GM23338 (cell line): ENCODE data around the gene SHISA6. TPM values are rescaled to one million over a fixed set of nuclear protein-coding genes. Genes with fewer than 3 reads are reported as not detected.

ENCODE experiments used
- ATAC-seq: fragments of 200-7000 bp; cut with Tn5 transposase; 3 replicates; pipeline ENCODE4 v1.9.1; 2020
- DNase-seq: peaks from one replicate; pipeline ENCODE4 v3.0.0-alpha.2; 2015; ENCODE audit warnings: low spot score
- H2AFZ ChIP-seq: fragments of 200-600 bp; sonication (generic); 2 replicates; pipeline ENCODE4 v1.8.0; 2016; ENCODE audit warnings: antibody characterized with exemption, mild to moderate bottlenecking, moderate library complexity
- H3F3A ChIP-seq: fragments of 200-600 bp; sonication (generic); replicated peaks from 2 replicates; pipeline ENCODE4 v1.8.0; 2017; ENCODE audit warnings: antibody characterized with exemption, mixed run types, low read depth
- H3K27ac ChIP-seq: fragments of 200-600 bp; sonication (generic); 2 replicates; pipeline ENCODE4 v1.6.1; 2016; ENCODE audit warnings: low read depth
- H3K27me3 ChIP-seq: fragments of 200-600 bp; sonication (generic); 2 replicates; pipeline ENCODE4 v1.8.0; 2016; ENCODE audit warnings: mild to moderate bottlenecking, mixed run types, moderate library complexity; ENCODE audit not compliant: insufficient read depth
- H3K36me3 ChIP-seq: fragments of 200-600 bp; sonication (generic); 2 replicates; pipeline ENCODE4 v1.8.0; 2016; ENCODE audit warnings: mild to moderate bottlenecking; ENCODE audit not compliant: insufficient read depth
- H3K4me1 ChIP-seq: fragments of 200-600 bp; sonication (generic); 2 replicates; pipeline ENCODE4 v1.8.0; 2016; ENCODE audit warnings: mild to moderate bottlenecking, moderate library complexity; ENCODE audit not compliant: insufficient read depth
- H3K4me2 ChIP-seq: fragments of 200-600 bp; sonication (generic); 2 replicates; pipeline ENCODE4 v1.7.1; 2017; ENCODE audit warnings: mixed run types
- H3K4me3 ChIP-seq: fragments of 200-600 bp; sonication (generic); 2 replicates; pipeline ENCODE4 v1.6.1; 2016; ENCODE audit warnings: mixed run types
- H3K79me2 ChIP-seq: fragments of 200-600 bp; sonication (generic); replicated peaks from 2 replicates; pipeline ENCODE4 v1.8.0; 2017; ENCODE audit warnings: mild to moderate bottlenecking; ENCODE audit not compliant: insufficient read depth
- H3K9me2 ChIP-seq: fragments of 200-600 bp; sonication (generic); 2 replicates; pipeline ENCODE4 v1.8.0; 2017; ENCODE audit not compliant: insufficient read depth
- H4K20me1 ChIP-seq: fragments of 200-600 bp; sonication (generic); replicated peaks from 2 replicates; pipeline ENCODE4 v1.8.0; 2017; ENCODE audit warnings: mild to moderate bottlenecking; ENCODE audit not compliant: insufficient read depth
- H3K27ac Mint-ChIP-seq: 2 replicates; pipeline ENCODE4 v1.8.0; 2020; ENCODE audit warnings: inconsistent platforms, mild to moderate bottlenecking, moderate library complexity, mixed read lengths
- H3K27me3 Mint-ChIP-seq: 3 replicates; pipeline ENCODE4 v1.8.0; 2022; ENCODE audit warnings: low read depth, mild to moderate bottlenecking, moderate library complexity, mixed read lengths, inconsistent platforms; ENCODE audit not compliant: insufficient read depth, poor library complexity
- H3K36me3 Mint-ChIP-seq: 3 replicates; pipeline ENCODE4 v1.8.0; 2021; ENCODE audit warnings: low read depth, mild to moderate bottlenecking, inconsistent platforms, moderate library complexity, mixed read lengths
- H3K4me1 Mint-ChIP-seq: 3 replicates; pipeline ENCODE4 v1.8.0; 2020; ENCODE audit warnings: mild to moderate bottlenecking, inconsistent platforms, mixed read lengths
- H3K4me3 Mint-ChIP-seq: 3 replicates; pipeline ENCODE4 v1.8.0; 2021; ENCODE audit warnings: moderate library complexity, mild to moderate bottlenecking, inconsistent platforms, mixed read lengths
- H3K9me3 Mint-ChIP-seq: 3 replicates; pipeline ENCODE4 v1.8.0; 2020; ENCODE audit warnings: moderate library complexity, mild to moderate bottlenecking, inconsistent platforms, mixed read lengths
- EZH2 ChIP-seq: fragments of 200-600 bp; sonication (generic); IDR thresholded peaks from one replicate; pipeline ENCODE4 v1.8.0; 2017; ENCODE audit warnings: antibody characterized with exemption, mild to moderate bottlenecking, low read depth; ENCODE audit not compliant: unreplicated experiment
- EZH2phosphoT487 ChIP-seq: fragments of 200-600 bp; sonication (generic); IDR thresholded peaks from one replicate; pipeline ENCODE4 v1.8.1; 2018; ENCODE audit warnings: antibody characterized with exemption; ENCODE audit not compliant: unreplicated experiment
- JUNB ChIP-seq: IDR thresholded peaks from one replicate; pipeline ENCODE4 v1.6.1; 2016; ENCODE audit warnings: antibody characterized with exemption; ENCODE audit not compliant: unreplicated experiment
- POLR2AphosphoS5 ChIP-seq: IDR thresholded peaks from 2 replicates; pipeline ENCODE4 v1.6.1; 2016; ENCODE audit warnings: antibody characterized with exemption, low read depth
- ZNF114 ChIP-seq: fragments of 250-450 bp; sonication (Bioruptor Pico); IDR thresholded peaks from 2 replicates; pipeline ENCODE4 v1.5.0; 2020; ENCODE audit warnings: mild to moderate bottlenecking, moderate library complexity
- ZNF331 ChIP-seq: fragments of 250-450 bp; sonication (Bioruptor Pico); IDR thresholded peaks from 2 replicates; pipeline ENCODE4 v1.5.0; 2020; ENCODE audit warnings: low read depth, mild to moderate bottlenecking, moderate library complexity
- polyA plus RNA-seq: library from polyadenylated mRNA; unstranded; fragments of >200 nt; fragmentation: Nextera tagmentation; extraction: Ambion mirVana; gene quantifications from 2 replicates; pipeline ENCODE4 v1.2.1, GENCODE V29; 2016
- total RNA-seq: library from RNA; depleted of rRNA; stranded (reverse); fragments of >200 nt; shearing (Covaris generic); gene quantifications from 2 replicates; pipeline ENCODE4 v1.2.3, GENCODE V29; 2014
- TF ChIP-seq, protein P1 (sequence below): fragments of 250-450 bp; sonication (Bioruptor Pico); IDR thresholded peaks from 2 replicates; pipeline ENCODE4 v1.5.0; 2020; ENCODE audit warnings: mild to moderate bottlenecking, moderate library complexity
- TF ChIP-seq, protein P2 (sequence below), 2 experiments: fragments of 200-600 bp in 1 of 2; sonication (generic) in 1 of 2; conservative IDR thresholded peaks; 2 replicates each; pipeline versions ENCODE4 v1.5.1 to v1.6.1; 2016 to 2017; ENCODE audit warnings: antibody characterized with exemption in 2 of 2, low read depth in 2 of 2, mild to moderate bottlenecking in 2 of 2, moderate library complexity in 1 of 2
- TF ChIP-seq, protein P3 (sequence below): IDR thresholded peaks from one replicate; pipeline ENCODE4 v1.6.1; 2018; ENCODE audit warnings: antibody characterized with exemption; ENCODE audit not compliant: unreplicated experiment

Gene SHISA6
- total and polyA plus RNA-seq, 2 experiments from 2014 or later: 0.52 TPM; not detected in 1

DNA sequence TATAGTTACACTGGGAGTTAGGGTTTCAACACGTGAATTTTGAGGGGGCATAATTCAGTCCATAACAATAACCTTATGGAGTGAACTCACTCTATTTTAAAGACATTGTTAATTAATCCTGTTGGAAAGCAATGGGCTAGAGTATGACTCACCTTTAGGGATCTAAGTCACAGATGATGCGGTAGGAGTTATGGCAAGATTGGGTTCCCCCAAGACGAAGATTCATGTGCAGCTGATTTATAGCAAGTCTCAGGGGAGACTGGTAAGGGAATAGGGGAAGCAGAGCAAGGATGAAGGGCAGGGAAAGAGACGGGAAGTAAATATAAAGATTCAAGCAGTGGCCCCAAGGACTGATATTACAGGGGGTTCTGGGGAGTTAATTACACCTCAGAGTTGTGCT, 197.7 kb downstream of the SHISA6 start (continued):
- TF ChIP-seq, protein P1, sequence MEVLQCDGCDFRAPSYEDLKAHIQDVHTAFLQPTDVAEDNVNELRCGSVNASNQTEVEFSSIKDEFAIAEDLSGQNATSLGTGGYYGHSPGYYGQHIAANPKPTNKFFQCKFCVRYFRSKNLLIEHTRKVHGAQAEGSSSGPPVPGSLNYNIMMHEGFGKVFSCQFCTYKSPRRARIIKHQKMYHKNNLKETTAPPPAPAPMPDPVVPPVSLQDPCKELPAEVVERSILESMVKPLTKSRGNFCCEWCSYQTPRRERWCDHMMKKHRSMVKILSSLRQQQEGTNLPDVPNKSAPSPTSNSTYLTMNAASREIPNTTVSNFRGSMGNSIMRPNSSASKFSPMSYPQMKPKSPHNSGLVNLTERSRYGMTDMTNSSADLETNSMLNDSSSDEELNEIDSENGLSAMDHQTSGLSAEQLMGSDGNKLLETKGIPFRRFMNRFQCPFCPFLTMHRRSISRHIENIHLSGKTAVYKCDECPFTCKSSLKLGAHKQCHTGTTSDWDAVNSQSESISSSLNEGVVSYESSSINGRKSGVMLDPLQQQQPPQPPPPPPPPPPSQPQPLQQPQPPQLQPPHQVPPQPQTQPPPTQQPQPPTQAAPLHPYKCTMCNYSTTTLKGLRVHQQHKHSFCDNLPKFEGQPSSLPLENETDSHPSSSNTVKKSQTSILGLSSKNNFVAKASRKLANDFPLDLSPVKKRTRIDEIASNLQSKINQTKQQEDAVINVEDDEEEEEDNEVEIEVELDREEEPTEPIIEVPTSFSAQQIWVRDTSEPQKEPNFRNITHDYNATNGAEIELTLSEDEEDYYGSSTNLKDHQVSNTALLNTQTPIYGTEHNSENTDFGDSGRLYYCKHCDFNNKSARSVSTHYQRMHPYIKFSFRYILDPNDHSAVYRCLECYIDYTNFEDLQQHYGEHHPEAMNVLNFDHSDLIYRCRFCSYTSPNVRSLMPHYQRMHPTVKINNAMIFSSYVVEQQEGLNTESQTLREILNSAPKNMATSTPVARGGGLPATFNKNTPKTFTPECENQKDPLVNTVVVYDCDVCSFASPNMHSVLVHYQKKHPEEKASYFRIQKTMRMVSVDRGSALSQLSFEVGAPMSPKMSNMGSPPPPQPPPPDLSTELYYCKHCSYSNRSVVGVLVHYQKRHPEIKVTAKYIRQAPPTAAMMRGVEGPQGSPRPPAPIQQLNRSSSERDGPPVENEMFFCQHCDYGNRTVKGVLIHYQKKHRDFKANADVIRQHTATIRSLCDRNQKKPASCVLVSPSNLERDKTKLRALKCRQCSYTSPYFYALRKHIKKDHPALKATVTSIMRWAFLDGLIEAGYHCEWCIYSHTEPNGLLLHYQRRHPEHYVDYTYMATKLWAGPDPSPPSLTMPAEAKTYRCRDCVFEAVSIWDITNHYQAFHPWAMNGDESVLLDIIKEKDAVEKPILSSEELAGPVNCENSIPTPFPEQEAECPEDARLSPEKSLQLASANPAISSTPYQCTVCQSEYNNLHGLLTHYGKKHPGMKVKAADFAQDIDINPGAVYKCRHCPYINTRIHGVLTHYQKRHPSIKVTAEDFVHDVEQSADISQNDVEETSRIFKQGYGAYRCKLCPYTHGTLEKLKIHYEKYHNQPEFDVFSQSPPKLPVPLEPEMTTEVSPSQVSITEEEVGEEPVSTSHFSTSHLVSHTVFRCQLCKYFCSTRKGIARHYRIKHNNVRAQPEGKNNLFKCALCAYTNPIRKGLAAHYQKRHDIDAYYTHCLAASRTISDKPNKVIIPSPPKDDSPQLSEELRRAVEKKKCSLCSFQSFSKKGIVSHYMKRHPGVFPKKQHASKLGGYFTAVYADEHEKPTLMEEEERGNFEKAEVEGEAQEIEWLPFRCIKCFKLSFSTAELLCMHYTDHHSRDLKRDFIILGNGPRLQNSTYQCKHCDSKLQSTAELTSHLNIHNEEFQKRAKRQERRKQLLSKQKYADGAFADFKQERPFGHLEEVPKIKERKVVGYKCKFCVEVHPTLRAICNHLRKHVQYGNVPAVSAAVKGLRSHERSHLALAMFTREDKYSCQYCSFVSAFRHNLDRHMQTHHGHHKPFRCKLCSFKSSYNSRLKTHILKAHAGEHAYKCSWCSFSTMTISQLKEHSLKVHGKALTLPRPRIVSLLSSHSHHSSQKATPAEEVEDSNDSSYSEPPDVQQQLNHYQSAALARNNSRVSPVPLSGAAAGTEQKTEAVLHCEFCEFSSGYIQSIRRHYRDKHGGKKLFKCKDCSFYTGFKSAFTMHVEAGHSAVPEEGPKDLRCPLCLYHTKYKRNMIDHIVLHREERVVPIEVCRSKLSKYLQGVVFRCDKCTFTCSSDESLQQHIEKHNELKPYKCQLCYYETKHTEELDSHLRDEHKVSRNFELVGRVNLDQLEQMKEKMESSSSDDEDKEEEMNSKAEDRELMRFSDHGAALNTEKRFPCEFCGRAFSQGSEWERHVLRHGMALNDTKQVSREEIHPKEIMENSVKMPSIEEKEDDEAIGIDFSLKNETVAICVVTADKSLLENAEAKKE (CRISPR knock-in tag): no peak
- TF ChIP-seq EZH2phosphoT487: no peak

DNA sequence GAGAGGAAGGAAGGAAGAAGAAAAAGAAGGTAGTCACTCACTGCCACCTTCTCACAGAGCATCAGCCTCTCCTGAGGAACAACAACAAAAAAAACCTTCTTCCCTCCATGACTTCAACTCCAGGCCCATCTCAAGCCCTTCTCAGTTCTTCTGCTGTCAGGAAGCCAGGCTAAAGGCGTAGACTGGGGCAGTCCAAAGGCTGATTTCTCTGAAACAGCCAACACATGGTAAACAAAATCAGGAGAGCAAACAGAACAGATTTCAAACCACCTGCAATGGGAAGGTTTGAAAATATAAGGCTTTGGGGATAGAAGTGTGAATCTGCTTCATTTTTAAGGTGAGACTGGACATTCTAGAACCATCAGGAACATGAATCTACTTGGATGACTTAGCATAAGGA, 200.0 kb downstream of the SHISA6 start:
- Mint-ChIP-seq H3K4me3 (no peak overlapping the region), H3K36me3 (peaks cover 43% of the 10 kb centered on the region), H3K27me3 (peaks cover 2% of the 10 kb centered on the region), H3K9me3 (peaks cover 100% of the 10 kb centered on the region), H3K27ac (no peak overlapping the region), H3K4me1 (no peaks in the 10 kb centered on the region)
- ATAC-seq: no peak
- H3K36me3 ChIP-seq: 0 out of 2 replicates have a peak, but pooled peaks cover 3% of the 10 kb centered on the region
- no peak overlapping the region for H2AFZ ChIP-seq
- DNase-seq: no peak
- no peaks in the 10 kb centered on the region for H4K20me1 ChIP-seq
- no peak overlapping the region for H3K4me3 ChIP-seq
- no peak overlapping the region for H3K27ac ChIP-seq
- H3K4me1 ChIP-seq: no peaks in the 10 kb centered on the region
- H3K4me2 ChIP-seq: no peak overlapping the region
- H3K9me2 ChIP-seq: no peaks in the 10 kb centered on the region
- no peaks in the 10 kb centered on the region for H3K79me2 ChIP-seq
- no peaks in the 10 kb centered on the region for H3F3A ChIP-seq
- no peaks in the 10 kb centered on the region for H3K27me3 ChIP-seq
- TF ChIP-seq ZNF114 (no peak), EZH2 (no peak), POLR2AphosphoS5 (no peak), JUNB (no peak), ZNF331 (CRISPR knock-in tag) (no peak)
- TF ChIP-seq, protein P2, sequence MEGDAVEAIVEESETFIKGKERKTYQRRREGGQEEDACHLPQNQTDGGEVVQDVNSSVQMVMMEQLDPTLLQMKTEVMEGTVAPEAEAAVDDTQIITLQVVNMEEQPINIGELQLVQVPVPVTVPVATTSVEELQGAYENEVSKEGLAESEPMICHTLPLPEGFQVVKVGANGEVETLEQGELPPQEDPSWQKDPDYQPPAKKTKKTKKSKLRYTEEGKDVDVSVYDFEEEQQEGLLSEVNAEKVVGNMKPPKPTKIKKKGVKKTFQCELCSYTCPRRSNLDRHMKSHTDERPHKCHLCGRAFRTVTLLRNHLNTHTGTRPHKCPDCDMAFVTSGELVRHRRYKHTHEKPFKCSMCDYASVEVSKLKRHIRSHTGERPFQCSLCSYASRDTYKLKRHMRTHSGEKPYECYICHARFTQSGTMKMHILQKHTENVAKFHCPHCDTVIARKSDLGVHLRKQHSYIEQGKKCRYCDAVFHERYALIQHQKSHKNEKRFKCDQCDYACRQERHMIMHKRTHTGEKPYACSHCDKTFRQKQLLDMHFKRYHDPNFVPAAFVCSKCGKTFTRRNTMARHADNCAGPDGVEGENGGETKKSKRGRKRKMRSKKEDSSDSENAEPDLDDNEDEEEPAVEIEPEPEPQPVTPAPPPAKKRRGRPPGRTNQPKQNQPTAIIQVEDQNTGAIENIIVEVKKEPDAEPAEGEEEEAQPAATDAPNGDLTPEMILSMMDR (conservative IDR thresholded peaks at IDR 0.05; ENCODE audit: low read depth in 2 of 2): no peak
- TF ChIP-seq, protein P3, sequence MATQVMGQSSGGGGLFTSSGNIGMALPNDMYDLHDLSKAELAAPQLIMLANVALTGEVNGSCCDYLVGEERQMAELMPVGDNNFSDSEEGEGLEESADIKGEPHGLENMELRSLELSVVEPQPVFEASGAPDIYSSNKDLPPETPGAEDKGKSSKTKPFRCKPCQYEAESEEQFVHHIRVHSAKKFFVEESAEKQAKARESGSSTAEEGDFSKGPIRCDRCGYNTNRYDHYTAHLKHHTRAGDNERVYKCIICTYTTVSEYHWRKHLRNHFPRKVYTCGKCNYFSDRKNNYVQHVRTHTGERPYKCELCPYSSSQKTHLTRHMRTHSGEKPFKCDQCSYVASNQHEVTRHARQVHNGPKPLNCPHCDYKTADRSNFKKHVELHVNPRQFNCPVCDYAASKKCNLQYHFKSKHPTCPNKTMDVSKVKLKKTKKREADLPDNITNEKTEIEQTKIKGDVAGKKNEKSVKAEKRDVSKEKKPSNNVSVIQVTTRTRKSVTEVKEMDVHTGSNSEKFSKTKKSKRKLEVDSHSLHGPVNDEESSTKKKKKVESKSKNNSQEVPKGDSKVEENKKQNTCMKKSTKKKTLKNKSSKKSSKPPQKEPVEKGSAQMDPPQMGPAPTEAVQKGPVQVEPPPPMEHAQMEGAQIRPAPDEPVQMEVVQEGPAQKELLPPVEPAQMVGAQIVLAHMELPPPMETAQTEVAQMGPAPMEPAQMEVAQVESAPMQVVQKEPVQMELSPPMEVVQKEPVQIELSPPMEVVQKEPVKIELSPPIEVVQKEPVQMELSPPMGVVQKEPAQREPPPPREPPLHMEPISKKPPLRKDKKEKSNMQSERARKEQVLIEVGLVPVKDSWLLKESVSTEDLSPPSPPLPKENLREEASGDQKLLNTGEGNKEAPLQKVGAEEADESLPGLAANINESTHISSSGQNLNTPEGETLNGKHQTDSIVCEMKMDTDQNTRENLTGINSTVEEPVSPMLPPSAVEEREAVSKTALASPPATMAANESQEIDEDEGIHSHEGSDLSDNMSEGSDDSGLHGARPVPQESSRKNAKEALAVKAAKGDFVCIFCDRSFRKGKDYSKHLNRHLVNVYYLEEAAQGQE: no peak
